ENCODE results near the gene SPPL2C. TPM values are rescaled to one million over a fixed set of nuclear protein-coding genes. Genes with fewer than 3 reads are reported as not detected.
A peak's percentile ranks its signal among the peaks of the same experiment; 100 is the strongest.

SPPL2C gene
- total RNA-seq, 2 experiments from 2014 or later = not detected

DNA sequence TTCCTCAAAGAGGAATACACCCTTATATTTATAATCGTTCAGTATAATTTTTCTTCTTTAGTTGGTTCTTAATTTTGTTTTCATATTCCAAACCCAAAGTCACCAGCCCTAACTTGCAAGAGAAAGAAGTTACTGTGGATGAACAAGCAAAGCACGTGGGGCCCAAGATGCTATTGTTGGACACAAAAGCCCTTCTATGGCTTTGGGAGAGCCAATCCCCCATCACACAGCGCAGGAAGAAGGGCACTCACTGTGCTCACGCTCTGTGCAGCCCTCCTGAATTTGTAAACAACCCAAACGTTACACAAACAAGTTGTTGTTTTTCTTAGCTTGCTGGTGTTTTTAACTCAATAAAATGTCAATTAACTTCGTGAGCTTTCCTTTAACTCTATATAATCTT, 22.5 kb downstream of the SPPL2C start:
- H3K27ac Mint-ChIP-seq = no peak overlapping the region
- H3K4me3 Mint-ChIP-seq = no peak overlapping the region
- no peaks in the 10 kb centered on the region for H3K36me3 Mint-ChIP-seq
- H3K27me3 Mint-ChIP-seq = peaks cover 29% of the 10 kb centered on the region
- H3K9me3 Mint-ChIP-seq = no peaks in the 10 kb centered on the region
- POLR2A ChIA-PET = no interaction called here
- peaks cover 4% of the 10 kb centered on the region for H3K4me1 Mint-ChIP-seq
- ATAC-seq (ENCODE audit: low read depth) (no peak), DNase-seq (no peak)

DNA sequence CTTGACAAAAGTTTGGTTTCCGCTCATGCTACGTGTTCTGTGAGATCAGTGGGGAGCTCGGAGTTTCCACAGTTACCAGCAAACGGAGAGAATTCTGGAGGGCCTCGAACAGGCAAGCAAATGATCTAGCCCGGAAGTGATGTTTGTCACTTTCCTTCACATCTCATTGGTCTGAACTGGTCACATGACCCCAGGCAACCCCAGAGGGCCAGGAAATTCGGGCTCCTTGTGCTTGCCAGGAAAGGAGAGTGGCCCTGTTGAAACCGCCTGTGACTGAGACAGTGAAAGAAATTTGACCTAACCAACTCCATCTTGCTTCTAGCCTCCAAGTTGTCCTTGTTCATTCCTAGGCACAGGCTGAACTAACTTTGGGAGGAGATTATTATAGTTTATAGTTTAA, 23.0 kb downstream of the SPPL2C start:
- no peaks in the 10 kb centered on the region for H3K9me3 Mint-ChIP-seq
- ATAC-seq (ENCODE audit: low read depth) (no peak), DNase-seq (no peak)
- H3K4me3 Mint-ChIP-seq = no peak overlapping the region
- no peak overlapping the region for H3K27ac Mint-ChIP-seq
- peaks cover 4% of the 10 kb centered on the region for H3K4me1 Mint-ChIP-seq
- POLR2A ChIA-PET = no interaction called here
- peaks cover 25% of the 10 kb centered on the region for H3K27me3 Mint-ChIP-seq
- no peaks in the 10 kb centered on the region for H3K36me3 Mint-ChIP-seq

DNA sequence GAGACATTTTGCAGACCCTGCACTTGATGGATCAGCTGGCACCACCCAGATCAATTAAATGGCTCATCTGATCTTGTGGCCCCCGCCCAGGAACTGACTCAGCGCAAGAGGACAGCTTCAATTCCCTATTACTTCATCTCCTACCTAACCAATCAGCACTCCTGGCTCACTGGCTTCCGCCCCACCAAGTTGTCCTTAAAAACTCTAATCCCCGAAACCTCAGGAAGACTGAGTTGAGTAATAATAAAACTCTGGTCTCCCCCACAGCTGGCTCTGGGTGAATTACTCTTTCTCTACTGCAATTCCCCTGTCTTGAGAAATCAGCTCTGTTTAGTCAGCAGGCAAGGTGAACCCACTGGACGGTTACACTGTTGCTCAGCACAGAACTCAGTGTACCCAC, 23.6 kb downstream of the SPPL2C start:
- peaks cover 5% of the 10 kb centered on the region for H3K4me1 Mint-ChIP-seq
- no peaks in the 10 kb centered on the region for H3K9me3 Mint-ChIP-seq
- no peak overlapping the region for H3K4me3 Mint-ChIP-seq
- H3K27ac Mint-ChIP-seq = no peak overlapping the region
- POLR2A ChIA-PET = no interaction called here
- H3K36me3 Mint-ChIP-seq = no peaks in the 10 kb centered on the region
- DNase-seq = no peak
- ATAC-seq (ENCODE audit: low read depth) = no peak
- H3K27me3 Mint-ChIP-seq = peaks cover 24% of the 10 kb centered on the region

DNA sequence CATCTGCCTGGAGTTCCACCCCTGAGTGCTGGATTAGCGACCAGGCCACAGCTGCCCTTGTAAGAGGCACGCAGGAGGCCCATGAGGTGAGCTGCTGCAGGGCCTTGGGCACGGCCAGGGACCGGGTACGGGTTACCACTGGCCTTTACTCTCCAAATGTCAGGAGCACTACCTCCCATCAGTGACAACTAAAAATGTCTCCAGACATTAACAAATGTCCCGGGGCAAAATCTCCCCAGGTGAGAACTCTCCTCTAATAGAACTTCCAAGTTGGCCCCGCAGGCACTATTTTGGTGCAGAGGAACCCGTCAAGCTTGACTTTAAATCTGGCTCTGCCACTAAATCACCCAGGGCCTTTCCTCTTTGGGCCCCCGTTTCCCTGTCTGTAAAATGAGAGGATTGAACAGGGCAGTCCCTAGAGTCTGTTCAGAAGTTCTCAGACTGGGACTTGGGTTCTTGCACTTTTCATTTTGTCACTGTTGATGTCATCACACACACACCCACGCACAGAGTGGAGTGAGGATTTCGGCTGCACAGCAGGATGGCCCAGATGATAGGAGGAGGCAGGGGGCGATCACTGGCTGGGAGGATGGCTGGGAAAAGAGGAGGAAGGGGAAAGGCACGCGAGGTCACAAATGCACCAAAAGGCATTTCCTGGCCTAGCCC, 25.1 kb downstream of the SPPL2C start:
- POLR2A ChIA-PET = no interaction called here
- DNase-seq (no peak), ATAC-seq (ENCODE audit: low read depth) (no peak)
- peaks cover 8% of the 10 kb centered on the region for H3K4me1 Mint-ChIP-seq
- no peak overlapping the region for H3K4me3 Mint-ChIP-seq
- H3K36me3 Mint-ChIP-seq = no peaks in the 10 kb centered on the region
- H3K9me3 Mint-ChIP-seq = no peaks in the 10 kb centered on the region
- H3K27me3 Mint-ChIP-seq = peaks cover 22% of the 10 kb centered on the region
- H3K27ac Mint-ChIP-seq = no peak overlapping the region

DNA sequence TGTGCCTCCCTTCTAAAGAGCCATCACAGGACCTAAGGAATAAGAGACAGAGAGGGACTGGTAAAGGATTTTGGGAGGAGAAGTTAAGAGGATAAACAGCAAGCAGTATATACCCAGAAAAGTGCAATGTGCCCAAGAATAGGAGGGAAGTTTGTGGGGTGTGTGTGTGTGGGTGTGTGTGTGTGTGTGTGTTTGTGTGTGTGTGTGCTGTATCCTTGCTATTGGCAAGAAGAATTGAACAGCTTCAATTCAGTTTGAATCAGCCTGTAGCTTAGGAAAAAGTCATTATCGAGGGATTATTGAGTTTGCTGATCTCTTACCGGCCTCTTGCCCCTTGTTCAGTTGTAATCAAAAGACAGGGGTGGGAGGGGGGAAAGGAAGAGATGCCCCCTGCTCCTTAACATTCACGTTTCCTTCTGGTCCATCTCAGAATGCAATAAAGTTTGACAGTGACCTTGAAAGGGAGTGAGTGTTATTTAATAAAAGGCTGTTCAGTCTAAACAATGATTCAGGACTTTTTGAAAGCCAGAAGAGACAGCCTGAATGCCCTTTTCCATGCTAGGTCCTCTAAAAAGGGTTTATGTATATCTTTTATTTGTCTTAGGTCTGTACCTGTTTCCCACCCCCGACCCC, 25.8 kb downstream of the SPPL2C start:
- no peak for DNase-seq
- ATAC-seq (ENCODE audit: low read depth) = no peak
- no peak overlapping the region for H3K4me3 Mint-ChIP-seq
- no peaks in the 10 kb centered on the region for H3K9me3 Mint-ChIP-seq
- peaks cover 8% of the 10 kb centered on the region for H3K4me1 Mint-ChIP-seq
- no peak overlapping the region for H3K27ac Mint-ChIP-seq
- no peaks in the 10 kb centered on the region for H3K36me3 Mint-ChIP-seq
- peaks cover 17% of the 10 kb centered on the region for H3K27me3 Mint-ChIP-seq
- POLR2A ChIA-PET = no interaction called here

DNA sequence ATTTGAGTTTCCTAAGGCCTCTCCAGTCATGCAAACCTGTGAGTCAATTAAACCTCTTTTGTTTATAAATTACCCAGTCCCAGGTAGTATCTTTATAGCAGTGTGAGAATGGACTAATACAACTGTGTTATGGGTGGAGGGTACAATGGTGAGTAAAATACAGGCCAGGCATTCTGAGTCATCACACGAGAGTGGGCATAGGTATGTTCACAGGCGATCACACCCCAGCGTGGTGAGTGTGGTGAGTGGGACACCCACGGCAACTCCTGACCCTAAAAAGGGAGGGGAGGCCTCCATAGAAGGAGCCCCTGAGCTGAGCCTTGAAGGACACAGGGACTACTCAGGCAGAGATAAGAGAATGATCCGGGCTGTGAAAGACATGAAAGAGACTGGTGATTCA, 27.0 kb downstream of the SPPL2C start:
- Mint-ChIP-seq H3K27ac (no peak overlapping the region), H3K36me3 (no peaks in the 10 kb centered on the region), H3K4me3 (no peak overlapping the region), H3K4me1 (peaks cover 8% of the 10 kb centered on the region), H3K9me3 (no peaks in the 10 kb centered on the region), H3K27me3 (peaks cover 12% of the 10 kb centered on the region)
- DNase-seq = no peak
- ATAC-seq (ENCODE audit: low read depth) = no peak
- POLR2A ChIA-PET = no interaction called here

DNA sequence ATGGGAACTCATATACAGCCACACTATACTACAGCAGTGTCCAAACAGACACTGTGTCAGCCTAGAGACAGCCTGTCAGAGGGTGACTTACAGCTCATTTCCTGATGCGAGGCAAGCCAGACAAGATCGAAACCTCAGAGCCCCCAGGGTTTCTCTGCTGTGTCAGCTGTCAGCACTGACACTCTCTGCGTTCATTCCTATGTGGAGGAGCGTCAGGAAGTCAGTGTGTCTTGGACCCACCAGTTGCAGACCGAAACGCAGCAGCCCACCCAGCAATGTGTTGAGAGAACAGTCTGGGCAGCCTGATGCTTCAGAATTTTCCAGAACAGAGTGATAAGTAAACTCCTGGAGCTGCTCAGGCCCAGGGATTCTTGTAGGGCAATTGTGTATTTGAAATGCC, 29.0 kb downstream of the SPPL2C start:
- DNase-seq (no peak), ATAC-seq (ENCODE audit: low read depth) (peak; percentile 96)
- POLR2A ChIA-PET = interaction anchor here (0.7 kb wide), 1 partner anchor 35 kb away, joined by 3 read pairs; no protein-coding TSS in a partner anchor
- Mint-ChIP-seq H3K4me1 (peaks cover 8% of the 10 kb centered on the region), H3K36me3 (no peaks in the 10 kb centered on the region), H3K4me3 (peak overlapping the region; percentile 53), H3K27me3 (peaks cover 3% of the 10 kb centered on the region), H3K27ac (no peak overlapping the region), H3K9me3 (no peaks in the 10 kb centered on the region)

DNA sequence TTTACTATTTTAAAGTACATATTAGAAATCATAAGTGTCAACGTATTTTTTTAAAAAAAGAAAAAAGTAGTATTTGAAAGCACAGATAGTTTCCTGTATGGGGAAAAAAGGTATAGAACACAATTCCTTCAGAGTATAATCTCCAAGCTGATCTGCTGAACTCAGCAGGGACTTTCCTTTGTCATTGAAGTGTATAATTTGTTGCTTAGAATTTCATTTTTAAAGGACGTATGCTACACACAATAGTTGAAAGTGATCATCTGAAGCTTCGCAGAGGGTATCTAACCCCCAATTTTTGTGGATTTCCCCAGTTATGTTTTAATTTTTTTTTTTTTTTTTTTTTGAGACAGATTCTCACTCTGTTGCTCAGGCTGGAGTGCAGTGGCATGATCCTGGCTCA, 29.5 kb downstream of the SPPL2C start:
- Mint-ChIP-seq H3K4me1 (peaks cover 8% of the 10 kb centered on the region), H3K36me3 (no peaks in the 10 kb centered on the region), H3K27me3 (peaks cover 3% of the 10 kb centered on the region), H3K4me3 (no peak overlapping the region), H3K27ac (no peak overlapping the region), H3K9me3 (no peaks in the 10 kb centered on the region)
- no peak for ATAC-seq (ENCODE audit: low read depth)
- POLR2A ChIA-PET = no interaction called here
- no peak for DNase-seq

DNA sequence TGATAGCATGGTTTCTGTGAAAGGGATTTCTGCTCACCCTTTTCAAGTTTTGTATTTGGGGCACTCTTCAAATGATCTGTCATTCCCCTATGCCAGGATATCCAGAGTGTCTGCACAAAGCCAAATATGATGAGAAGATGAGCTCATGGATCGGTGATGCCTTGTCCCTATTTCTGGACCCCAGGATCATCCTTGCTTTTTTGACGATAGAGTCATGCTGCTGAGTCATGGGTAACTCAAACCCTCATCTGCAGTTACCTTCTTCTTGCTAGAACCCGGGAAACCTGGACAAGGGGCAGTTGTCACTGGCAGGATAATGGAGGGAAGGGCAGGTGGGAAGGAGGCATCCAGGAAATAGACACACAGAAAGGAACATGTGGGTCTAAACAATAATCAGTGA, 31.9 kb downstream of the SPPL2C start:
- DNase-seq (no peak), ATAC-seq (ENCODE audit: low read depth) (no peak)
- Mint-ChIP-seq H3K27me3 (peaks cover 7% of the 10 kb centered on the region), H3K27ac (no peak overlapping the region), H3K4me3 (no peak overlapping the region), H3K4me1 (peaks cover 8% of the 10 kb centered on the region), H3K36me3 (no peaks in the 10 kb centered on the region), H3K9me3 (no peaks in the 10 kb centered on the region)
- POLR2A ChIA-PET = no interaction called here

DNA sequence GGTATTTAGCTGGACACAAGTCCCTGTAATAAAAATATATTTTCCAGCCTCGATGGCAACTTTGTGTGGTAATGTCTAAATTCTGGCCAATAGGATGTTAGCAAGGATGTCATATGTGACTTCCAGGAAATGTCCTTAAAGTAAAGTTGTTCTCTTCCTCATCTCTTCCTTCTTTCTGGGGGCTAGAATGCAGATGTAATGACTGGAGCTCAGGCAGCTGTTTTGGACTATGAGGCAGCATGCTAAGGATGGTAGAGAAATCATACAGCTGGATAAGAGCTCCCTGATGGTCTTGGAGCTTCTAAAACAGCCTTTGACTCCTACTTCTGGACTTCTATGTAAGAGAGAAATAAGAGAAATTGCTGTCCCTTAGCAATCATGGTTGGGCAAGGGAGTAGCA, 32.8 kb downstream of the SPPL2C start:
- Mint-ChIP-seq H3K4me1 (peaks cover 9% of the 10 kb centered on the region), H3K27ac (no peak overlapping the region), H3K27me3 (peaks cover 7% of the 10 kb centered on the region), H3K4me3 (no peak overlapping the region), H3K9me3 (no peaks in the 10 kb centered on the region), H3K36me3 (peaks cover under 1% of the 10 kb centered on the region)
- ATAC-seq (ENCODE audit: low read depth) = no peak
- no peak for DNase-seq
- POLR2A ChIA-PET = interaction anchor here (0.8 kb wide), 1 partner anchor 1278 kb away, joined by 4 read pairs; no protein-coding TSS in a partner anchor

DNA sequence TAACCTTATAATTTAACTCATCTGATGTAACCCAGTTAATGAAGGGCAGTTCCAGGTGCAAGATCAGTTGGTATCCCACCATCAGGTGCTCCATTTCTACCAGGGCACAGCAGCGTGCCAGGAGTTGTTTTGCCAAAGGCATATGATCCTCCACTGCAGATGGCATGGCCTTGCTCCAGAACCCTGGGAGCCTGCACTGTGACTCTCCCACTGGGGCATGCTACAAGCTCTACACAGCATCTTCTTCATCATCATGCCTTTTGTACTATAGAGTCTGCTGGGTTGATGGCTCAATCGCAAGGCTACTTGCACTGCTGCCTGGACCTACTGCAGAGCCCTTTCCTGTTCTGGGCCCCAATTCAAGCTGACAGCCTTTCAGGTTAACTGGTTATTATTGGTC, 38.4 kb downstream of the SPPL2C start:
- Mint-ChIP-seq H3K4me3 (no peak overlapping the region), H3K4me1 (peaks cover 8% of the 10 kb centered on the region), H3K36me3 (peaks cover 2% of the 10 kb centered on the region), H3K27ac (no peak overlapping the region), H3K9me3 (peaks cover 8% of the 10 kb centered on the region), H3K27me3 (peaks cover 8% of the 10 kb centered on the region)
- no peak for ATAC-seq (ENCODE audit: low read depth)
- DNase-seq = no peak
- POLR2A ChIA-PET = no interaction called here

DNA sequence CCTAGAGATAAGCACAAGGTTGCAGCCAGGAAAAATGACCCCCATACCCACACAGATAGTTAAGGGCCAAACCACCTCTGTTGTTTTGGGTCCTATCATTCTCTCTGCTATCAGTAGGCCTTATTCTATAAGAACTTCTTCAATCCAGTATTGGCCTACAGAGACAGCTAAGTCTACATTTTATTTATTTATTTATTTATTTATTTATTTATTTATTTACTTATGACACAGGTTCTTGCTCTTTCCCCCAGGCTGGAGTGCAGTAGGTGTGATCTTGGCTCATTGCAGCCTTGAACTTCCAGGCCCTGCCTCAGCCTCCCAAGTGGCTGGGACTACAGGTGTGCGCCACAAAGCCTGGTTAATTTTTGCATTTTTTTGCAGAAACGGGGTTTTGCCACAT, 42.2 kb downstream of the SPPL2C start:
- Mint-ChIP-seq H3K36me3 (peaks cover 2% of the 10 kb centered on the region), H3K27ac (no peak overlapping the region), H3K27me3 (peaks cover 21% of the 10 kb centered on the region), H3K4me3 (no peak overlapping the region), H3K9me3 (peaks cover 8% of the 10 kb centered on the region), H3K4me1 (peaks cover 8% of the 10 kb centered on the region)
- ATAC-seq (ENCODE audit: low read depth) = no peak
- POLR2A ChIA-PET = no interaction called here
- DNase-seq = no peak

DNA sequence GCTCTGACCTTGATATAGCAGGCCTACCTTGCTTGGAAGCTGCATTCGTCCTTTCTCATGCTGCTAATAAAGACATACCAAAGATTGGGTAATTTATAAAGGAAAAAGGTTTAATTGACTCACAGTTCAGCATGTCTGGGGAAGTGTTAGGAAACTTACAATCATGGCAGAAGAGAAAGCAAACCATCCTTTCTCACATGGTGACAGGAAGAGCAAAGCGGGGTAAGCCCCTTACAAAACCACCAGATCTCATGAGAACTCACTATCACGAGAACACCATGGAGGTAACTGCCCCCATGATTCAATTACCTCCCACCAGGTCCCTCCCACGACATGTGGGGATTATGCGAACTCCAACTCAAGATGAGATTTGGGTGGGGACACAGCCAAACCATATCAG, 43.7 kb downstream of the SPPL2C start:
- Mint-ChIP-seq H3K36me3 (no peaks in the 10 kb centered on the region), H3K4me1 (no peaks in the 10 kb centered on the region), H3K27ac (no peak overlapping the region), H3K4me3 (no peak overlapping the region), H3K9me3 (peaks cover 8% of the 10 kb centered on the region), H3K27me3 (peaks cover 36% of the 10 kb centered on the region)
- POLR2A ChIA-PET = no interaction called here
- ATAC-seq (ENCODE audit: low read depth) (no peak), DNase-seq (no peak)

DNA sequence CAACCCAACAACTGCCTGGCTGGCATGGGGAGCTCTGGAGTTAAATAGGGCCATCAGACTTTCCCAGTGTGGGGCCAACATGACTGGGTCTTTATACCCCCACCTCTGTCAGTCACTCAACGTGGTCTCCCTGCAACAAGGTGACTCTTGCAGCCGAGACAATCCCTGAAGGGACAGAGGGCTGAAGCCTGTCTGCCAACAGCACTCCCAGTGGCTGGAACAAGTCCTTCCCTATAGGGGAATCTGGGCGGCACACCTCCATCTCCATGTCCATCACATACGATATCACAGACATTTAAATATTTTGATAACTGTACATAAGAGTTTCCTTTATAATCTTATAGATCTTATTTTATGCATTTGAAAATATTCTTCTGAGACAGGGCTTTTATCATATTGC, 44.9 kb downstream of the SPPL2C start:
- no peak for ATAC-seq (ENCODE audit: low read depth)
- Mint-ChIP-seq H3K9me3 (peaks cover 3% of the 10 kb centered on the region), H3K27me3 (peaks cover 42% of the 10 kb centered on the region), H3K4me3 (no peak overlapping the region), H3K4me1 (peaks cover 2% of the 10 kb centered on the region), H3K27ac (no peak overlapping the region), H3K36me3 (no peaks in the 10 kb centered on the region)
- no peak for DNase-seq
- POLR2A ChIA-PET = no interaction called here
